ENCODE results near the gene PPP1R15B.

Gene PPP1R15B

DNA sequence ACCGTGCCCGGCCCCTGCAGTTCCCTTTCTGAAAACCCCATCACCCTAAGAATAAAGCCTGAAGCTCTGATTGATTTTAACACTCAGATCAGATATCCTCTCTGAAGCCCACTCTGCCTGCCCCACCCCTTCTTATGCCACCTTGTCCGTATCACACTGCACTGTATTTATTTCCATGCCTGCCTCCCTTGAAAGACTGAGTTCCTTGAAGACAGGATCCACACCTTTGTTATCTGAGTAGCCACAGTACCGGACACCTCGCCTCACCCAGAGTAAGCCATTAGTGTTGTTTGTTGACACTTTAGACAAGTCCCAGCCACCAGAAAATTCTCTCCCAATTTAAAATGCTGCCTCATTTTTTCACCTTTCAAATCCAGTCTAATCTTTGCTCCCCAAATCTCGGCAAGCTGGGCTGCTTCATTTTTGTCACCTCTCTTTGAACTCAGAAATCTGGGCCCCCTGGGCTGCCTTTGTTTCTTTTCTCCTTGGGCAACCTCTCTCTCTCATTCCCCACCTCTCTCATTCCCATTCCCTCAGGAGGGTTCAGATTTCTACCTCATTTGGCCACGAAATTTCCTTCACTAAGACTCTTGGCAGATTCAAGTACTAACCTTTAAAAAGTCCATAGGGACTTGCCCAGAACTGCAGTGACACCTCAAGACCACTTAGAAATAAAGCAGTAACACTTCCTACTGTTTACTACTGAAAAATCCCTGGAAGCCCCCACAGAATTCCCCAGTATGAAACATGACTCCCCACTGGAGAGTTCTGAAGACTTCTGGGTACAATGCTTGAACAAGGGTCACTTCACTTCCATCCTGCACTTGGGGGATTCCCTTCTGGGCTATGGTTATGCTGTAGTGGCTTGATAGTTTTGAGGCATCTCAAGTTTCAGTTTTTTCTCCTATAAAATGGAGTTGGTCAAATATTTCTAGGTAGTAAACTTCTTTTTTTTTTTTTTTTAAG is 8.7 kb upstream of the PPP1R15B start:
- no peaks in the 10 kb centered on the region for H3K36me3 ChIP-seq (ENCODE audit: low read length)
- no peaks in the 10 kb centered on the region for H3K27me3 ChIP-seq (ENCODE audit: low read length)
- no peak overlapping the region for H3K9ac ChIP-seq (ENCODE audit: low read length)
- TF ChIP-seq EZH2phosphoT487 (conservative IDR thresholded peaks at IDR 0.05; ENCODE audit: low read length): no peak
- TF ChIP-seq, protein P1, sequence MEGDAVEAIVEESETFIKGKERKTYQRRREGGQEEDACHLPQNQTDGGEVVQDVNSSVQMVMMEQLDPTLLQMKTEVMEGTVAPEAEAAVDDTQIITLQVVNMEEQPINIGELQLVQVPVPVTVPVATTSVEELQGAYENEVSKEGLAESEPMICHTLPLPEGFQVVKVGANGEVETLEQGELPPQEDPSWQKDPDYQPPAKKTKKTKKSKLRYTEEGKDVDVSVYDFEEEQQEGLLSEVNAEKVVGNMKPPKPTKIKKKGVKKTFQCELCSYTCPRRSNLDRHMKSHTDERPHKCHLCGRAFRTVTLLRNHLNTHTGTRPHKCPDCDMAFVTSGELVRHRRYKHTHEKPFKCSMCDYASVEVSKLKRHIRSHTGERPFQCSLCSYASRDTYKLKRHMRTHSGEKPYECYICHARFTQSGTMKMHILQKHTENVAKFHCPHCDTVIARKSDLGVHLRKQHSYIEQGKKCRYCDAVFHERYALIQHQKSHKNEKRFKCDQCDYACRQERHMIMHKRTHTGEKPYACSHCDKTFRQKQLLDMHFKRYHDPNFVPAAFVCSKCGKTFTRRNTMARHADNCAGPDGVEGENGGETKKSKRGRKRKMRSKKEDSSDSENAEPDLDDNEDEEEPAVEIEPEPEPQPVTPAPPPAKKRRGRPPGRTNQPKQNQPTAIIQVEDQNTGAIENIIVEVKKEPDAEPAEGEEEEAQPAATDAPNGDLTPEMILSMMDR (IDR thresholded peaks at IDR 0.05; ENCODE audit: insufficient read depth, low read length, poor library complexity, severe bottlenecking): no peak
- no peaks in the 10 kb centered on the region for H3K9me2 ChIP-seq (replicated peaks; ENCODE audit: insufficient read depth, low read length)
- H2AFZ ChIP-seq (ENCODE audit: low read depth, low read length, severe bottlenecking): no peak overlapping the region
- H3K4me2 ChIP-seq (ENCODE audit: low read depth, low read length, poor library complexity, severe bottlenecking): no peak overlapping the region
- H4K20me1 ChIP-seq (ENCODE audit: low read depth, low read length): no peaks in the 10 kb centered on the region
- no peak overlapping the region for H3K4me3 ChIP-seq (ENCODE audit: insufficient read depth, low read length, poor library complexity, severe bottlenecking)
- H3K79me2 ChIP-seq (ENCODE audit: insufficient read depth, low read length): no peaks in the 10 kb centered on the region
- no peaks in the 10 kb centered on the region for H3F3A ChIP-seq (ENCODE audit: insufficient read depth)
- H3K9me3 ChIP-seq (ENCODE audit: insufficient read depth, low read length): no peaks in the 10 kb centered on the region
- H3K27ac ChIP-seq (ENCODE audit: low read depth, low read length): no peak overlapping the region

DNA sequence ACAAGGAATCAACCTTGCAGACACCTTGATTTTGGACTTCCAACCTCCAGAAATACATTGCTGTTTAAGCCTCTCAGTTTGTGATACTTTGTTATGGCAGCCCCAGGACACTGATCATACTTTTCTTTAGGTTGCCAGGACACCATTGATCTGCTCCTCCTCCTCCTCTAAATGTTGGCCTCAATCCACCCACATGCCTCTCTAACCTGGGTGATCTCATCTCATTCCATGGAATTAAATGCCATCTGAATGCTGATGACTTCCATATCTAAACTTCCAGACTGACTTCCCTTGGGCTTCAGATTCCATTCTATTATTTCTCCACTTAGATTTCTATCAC is 7.4 kb upstream of the PPP1R15B start:
- Histone ChIP-seq H3K27ac (ENCODE audit: low read depth, low read length) (no peak overlapping the region), H3K36me3 (ENCODE audit: low read length) (no peaks in the 10 kb centered on the region), H2AFZ (ENCODE audit: low read depth, low read length, severe bottlenecking) (no peak overlapping the region), H3K4me3 (ENCODE audit: insufficient read depth, low read length, poor library complexity, severe bottlenecking) (no peak overlapping the region), H4K20me1 (ENCODE audit: low read depth, low read length) (no peaks in the 10 kb centered on the region), H3F3A (ENCODE audit: insufficient read depth) (no peaks in the 10 kb centered on the region), H3K9me3 (ENCODE audit: insufficient read depth, low read length) (no peaks in the 10 kb centered on the region), H3K79me2 (ENCODE audit: insufficient read depth, low read length) (no peaks in the 10 kb centered on the region), H3K4me2 (ENCODE audit: low read depth, low read length, poor library complexity, severe bottlenecking) (no peak overlapping the region), H3K27me3 (ENCODE audit: low read length) (no peaks in the 10 kb centered on the region), H3K9me2 (replicated peaks; ENCODE audit: insufficient read depth, low read length) (no peaks in the 10 kb centered on the region), H3K9ac (ENCODE audit: low read length) (no peak overlapping the region)
- TF ChIP-seq EZH2phosphoT487 (conservative IDR thresholded peaks at IDR 0.05; ENCODE audit: low read length): no peak
- TF ChIP-seq, protein P1 (IDR thresholded peaks at IDR 0.05; ENCODE audit: insufficient read depth, low read length, poor library complexity, severe bottlenecking): no peak

- H3K79me2 ChIP-seq (ENCODE audit: insufficient read depth, low read length): no peaks in the 10 kb centered on the region
- H4K20me1 ChIP-seq (ENCODE audit: low read depth, low read length): no peaks in the 10 kb centered on the region
- no peak overlapping the region for H3K4me3 ChIP-seq (ENCODE audit: insufficient read depth, low read length, poor library complexity, severe bottlenecking)
- TF ChIP-seq, protein P1 (IDR thresholded peaks at IDR 0.05; ENCODE audit: insufficient read depth, low read length, poor library complexity, severe bottlenecking): no peak
- TF ChIP-seq EZH2phosphoT487 (conservative IDR thresholded peaks at IDR 0.05; ENCODE audit: low read length): no peak
- H3K9me2 ChIP-seq (replicated peaks; ENCODE audit: insufficient read depth, low read length): no peaks in the 10 kb centered on the region
- no peak overlapping the region for H3K4me2 ChIP-seq (ENCODE audit: low read depth, low read length, poor library complexity, severe bottlenecking)
- H3K36me3 ChIP-seq (ENCODE audit: low read length): no peaks in the 10 kb centered on the region
- no peaks in the 10 kb centered on the region for H3K27me3 ChIP-seq (ENCODE audit: low read length)
- H3K9ac ChIP-seq (ENCODE audit: low read length): no peak overlapping the region
- H3F3A ChIP-seq (ENCODE audit: insufficient read depth): no peaks in the 10 kb centered on the region
- H3K9me3 ChIP-seq (ENCODE audit: insufficient read depth, low read length): no peaks in the 10 kb centered on the region
- H3K27ac ChIP-seq (ENCODE audit: low read depth, low read length): no peak overlapping the region
- H2AFZ ChIP-seq (ENCODE audit: low read depth, low read length, severe bottlenecking): no peak overlapping the region
Observed at GRCh38 chr1:204418174-204419063, 6.8 kb upstream of the PPP1R15B start.

Data from SU-DHL-6 (cell line).